Fibroblast of pulmonary artery (primary cell): ENCODE data around the gene ZKSCAN8.

Experiments used
- DNase-seq: peaks from one replicate; pipeline ENCODE4 v3.0.0-alpha.2; 2010; ENCODE audit warnings: low read depth
- H3K4me3 ChIP-seq: replicated peaks from 2 replicates; pipeline ENCODE4 v1.5.1; 2011; ENCODE audit warnings: low read depth, mild to moderate bottlenecking, control low read depth, low read length, moderate library complexity
- CTCF ChIP-seq: IDR thresholded peaks from 2 replicates; pipeline ENCODE4 v1.5.1; 2011; ENCODE audit warnings: mild to moderate bottlenecking, control low read depth, low read length, inconsistent platforms; ENCODE audit errors: missing control alignments

ZKSCAN8 gene

GRCh38 chr6:28205879-28206278 is 64.2 kb downstream of the ZKSCAN8 start:
- DNase-seq = no peak
- no peak overlapping the region for H3K4me3 ChIP-seq
- no peak for TF ChIP-seq CTCF

GRCh38 chr6:28206527-28206926 is 64.8 kb downstream of the ZKSCAN8 start:
- no peak for DNase-seq
- no peak for TF ChIP-seq CTCF
- no peak overlapping the region for H3K4me3 ChIP-seq

GRCh38 chr6:28206928-28207509 is 65.3 kb downstream of the ZKSCAN8 start:
- no peak for DNase-seq
- H3K4me3 ChIP-seq = peak overlapping the region; percentile 49
- TF ChIP-seq CTCF = no peak

GRCh38 chr6:28207510-28208110 is 65.9 kb downstream of the ZKSCAN8 start:
- peak overlapping the region; percentile 49 for H3K4me3 ChIP-seq
- DNase-seq = peak; percentile 29
- no peak for TF ChIP-seq CTCF

- TF ChIP-seq CTCF = no peak
- H3K4me3 ChIP-seq = peak overlapping the region; percentile 49
- no peak for DNase-seq
Observed at GRCh38 chr6:28208111-28208659, 66.5 kb downstream of the ZKSCAN8 start.
